A549 treated with Hydrocortisone at 1 μM for 4 hours (cell line): ENCODE results near the gene PTGDS. TPM values are rescaled to one million over a fixed set of nuclear protein-coding genes. Genes with fewer than 3 reads are reported as not detected.

Experiments
- total RNA-seq: library from RNA; stranded (reverse); fragments of 200-300 nt; extraction: Qiagen RNA extraction; gene quantifications from 5 replicates; pipeline ENCODE4 v1.2.3, GENCODE V29; 2022

PTGDS gene
- 0.55 to 0.77 TPM (median 0.67 TPM) in 5 replicates for total RNA-seq

DNA sequence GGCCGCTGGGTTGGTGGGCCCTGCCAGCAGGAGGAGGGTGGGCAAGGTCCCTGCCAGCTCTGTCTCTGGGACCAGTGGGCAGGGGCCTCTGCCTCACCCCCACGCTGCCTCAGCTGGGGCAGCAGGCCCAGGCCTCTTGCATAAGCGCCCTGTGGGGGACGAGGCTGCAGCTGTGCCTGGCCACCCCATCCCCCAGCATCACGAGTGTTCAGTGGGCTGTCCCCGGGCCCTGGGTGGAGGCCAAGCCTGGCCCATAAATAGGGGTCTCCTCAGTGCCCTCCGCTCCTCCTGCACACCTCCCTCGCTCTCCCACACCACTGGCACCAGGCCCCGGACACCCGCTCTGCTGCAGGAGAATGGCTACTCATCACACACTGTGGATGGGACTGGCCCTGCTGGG is at the start of gene PTGDS:
PTGDS (plus strand) TSS at position 282 of the 400 bp plus-strand sequence; CDS start at position 357, 75 bp downstream.

DNA sequence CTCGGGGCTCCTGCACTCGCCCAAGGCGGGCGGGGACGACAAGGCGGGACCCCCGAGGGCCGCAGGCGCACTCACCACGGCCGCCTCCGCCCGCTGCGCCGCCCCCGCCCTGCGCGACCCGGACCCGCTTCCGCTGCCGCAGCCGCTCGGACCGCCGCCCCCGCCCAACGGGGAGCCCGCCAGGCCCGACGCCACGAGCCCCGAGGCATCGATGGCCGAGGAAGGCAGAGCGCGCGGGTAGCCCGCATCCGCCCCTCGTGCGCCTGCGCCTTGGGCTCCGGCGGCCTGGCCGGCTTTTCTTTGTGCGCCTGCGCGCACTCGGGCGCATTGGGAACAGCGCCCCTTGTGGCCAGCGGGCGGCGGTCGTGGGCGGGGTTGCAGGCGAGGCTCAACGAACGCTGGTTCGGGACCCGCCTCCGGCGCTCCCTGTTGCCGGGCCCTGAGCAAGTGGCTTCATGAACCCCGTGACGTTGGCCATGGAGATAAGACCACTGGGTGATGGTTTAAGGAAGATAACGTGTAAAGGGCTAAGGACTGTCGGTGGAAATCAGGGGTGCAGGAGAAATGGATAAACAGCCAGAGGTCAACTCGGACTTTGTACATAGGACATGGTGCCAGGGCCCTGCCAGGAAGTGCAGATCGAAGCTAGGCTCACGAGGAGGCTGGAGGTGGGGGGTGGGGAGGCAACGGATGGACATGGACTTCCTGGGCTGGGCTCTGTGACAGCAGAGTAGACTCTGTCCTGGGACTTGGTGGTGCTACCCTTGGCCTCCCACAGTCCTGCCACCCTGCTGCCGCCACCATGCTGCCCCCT is 32.6 kb upstream of the PTGDS start, which contains the start of the genes C8G and FBXW5:
C8G (plus strand) TSS at position 725 of the 814 bp plus-strand sequence; CDS start at position 803, 78 bp downstream.
FBXW5 (minus strand) TSS at position 220 of the 814 bp plus-strand sequence. CDS start 655 bp downstream, outside the sequence.

DNA sequence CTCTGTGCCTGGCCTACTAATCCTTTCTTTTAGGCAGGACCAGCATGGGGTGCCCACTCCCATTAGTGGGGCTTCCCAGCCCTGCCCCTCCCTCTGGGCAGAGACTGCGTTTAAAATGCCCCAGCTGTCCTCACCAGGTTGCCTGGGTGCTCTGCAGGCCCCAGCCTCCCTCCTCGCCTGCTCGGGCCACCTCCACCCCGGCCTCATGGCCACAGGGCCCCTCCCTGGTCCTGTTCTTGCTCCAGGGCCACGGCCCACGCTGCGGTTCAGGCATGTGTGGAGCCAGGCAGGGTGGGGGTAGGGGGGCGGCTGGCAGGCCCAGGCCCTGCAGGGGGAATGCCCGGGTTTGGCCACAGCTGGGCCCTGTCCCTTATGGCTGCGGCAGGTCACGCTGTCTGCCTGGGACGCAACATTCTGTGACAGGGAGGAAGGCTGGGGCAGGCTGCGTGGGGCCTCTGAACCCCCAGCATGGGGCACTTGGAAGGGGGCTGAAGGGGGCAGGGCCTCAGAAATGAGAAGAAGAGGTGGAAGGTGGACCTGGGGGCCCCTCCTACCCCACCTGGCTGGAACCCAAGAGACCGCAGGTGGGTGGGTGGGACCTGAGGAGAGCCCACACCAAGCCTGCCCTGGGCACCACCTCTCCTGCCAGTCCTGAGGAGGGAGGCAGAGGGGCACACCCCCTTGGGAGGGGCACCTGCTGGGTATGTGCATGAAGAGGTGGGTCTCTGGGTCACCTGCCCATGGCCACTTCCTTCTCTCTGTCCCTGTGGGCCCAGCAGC is 25.6 kb upstream of the PTGDS start, which contains the start of gene LCN12:
LCN12 (plus strand) TSS at position 733 of the 780 bp plus-strand sequence. CDS start 55 bp downstream, outside the sequence.

DNA sequence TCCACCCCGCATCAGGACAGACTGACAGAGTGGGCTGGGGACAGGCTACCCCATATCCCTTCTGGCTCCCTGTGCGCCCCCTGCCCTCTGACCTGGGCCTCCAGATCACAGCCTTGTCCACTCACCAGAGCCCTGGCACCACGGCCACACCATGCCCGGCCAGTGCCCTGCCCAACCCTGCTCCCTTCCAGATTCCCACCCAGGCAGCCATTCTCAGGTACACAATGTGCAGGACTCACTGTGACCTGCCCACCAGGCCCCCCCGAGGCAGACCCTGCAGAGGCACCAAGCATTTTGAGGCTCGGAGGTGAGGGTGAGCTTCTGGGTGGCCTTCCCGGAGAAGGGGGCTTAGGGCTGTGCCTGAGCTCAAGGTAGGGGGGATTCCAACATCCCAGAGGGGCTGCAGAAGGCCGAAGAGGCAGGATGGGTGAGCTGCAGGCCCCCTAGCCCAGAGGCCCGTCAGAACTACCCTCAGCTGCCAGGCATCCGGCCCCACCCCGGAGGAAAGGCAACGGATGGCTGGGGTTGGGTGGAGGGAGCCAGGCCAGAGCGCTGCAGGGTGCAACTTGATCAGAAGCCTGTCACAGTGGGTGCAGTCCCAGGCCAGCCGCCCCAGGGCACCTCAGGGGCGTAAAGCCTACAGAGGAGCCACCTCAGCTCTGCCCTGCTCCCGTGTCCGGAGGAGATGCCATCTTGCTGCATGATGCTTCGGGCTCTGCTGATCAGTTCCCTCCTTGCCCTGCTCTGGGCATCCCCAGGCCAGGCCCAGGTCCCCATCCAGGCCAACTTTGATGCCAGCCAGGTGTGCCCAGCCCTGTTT is 5.1 kb downstream of the PTGDS start, which contains the start of gene LCNL1:
LCNL1 (plus strand) TSS at position 762 of the 820 bp plus-strand sequence. CDS start 594 bp downstream, outside the sequence.

DNA sequence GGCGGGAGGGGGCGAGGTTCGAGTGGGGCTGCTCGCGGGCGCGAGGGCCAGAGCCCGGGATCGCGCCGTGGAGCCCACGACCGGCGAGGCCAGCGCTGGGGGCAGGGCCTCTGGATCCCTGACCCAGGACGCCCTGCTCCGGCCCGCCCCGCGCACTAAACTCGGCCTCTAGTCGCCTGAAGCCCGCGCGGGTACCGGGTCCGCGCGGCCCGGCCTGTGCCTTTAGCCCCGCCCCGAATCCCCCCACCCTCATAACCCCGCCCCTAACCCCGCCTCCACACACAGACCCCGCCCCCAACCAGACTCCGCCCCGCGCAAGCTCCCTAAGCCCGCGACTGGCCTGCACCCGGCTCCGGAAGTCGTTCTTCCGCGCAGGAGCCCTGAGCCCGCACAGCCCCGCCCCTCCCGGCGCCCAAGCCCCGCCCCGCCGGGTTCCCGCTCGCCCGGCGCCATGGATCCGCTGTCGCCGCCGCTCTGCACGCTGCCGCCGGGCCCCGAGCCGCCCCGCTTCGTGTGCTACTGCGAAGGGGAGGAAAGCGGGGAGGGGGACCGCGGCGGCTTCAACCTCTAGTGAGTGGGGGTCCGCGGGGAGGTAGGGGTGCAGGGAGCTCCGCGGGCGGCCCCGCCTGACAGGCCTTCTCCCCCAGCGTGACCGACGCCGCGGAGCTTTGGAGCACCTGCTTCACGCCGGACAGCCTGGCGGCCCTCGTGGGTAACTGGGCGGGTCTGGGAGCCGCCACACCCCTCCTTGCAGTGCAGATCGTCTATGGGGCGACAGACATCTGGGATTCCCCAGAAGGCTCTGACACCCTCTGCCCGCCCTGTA is 14.9 kb downstream of the PTGDS start, which contains the start of gene PAXX:
PAXX (plus strand) TSS at position 430 of the 826 bp plus-strand sequence; CDS start at position 452, 22 bp downstream.

DNA sequence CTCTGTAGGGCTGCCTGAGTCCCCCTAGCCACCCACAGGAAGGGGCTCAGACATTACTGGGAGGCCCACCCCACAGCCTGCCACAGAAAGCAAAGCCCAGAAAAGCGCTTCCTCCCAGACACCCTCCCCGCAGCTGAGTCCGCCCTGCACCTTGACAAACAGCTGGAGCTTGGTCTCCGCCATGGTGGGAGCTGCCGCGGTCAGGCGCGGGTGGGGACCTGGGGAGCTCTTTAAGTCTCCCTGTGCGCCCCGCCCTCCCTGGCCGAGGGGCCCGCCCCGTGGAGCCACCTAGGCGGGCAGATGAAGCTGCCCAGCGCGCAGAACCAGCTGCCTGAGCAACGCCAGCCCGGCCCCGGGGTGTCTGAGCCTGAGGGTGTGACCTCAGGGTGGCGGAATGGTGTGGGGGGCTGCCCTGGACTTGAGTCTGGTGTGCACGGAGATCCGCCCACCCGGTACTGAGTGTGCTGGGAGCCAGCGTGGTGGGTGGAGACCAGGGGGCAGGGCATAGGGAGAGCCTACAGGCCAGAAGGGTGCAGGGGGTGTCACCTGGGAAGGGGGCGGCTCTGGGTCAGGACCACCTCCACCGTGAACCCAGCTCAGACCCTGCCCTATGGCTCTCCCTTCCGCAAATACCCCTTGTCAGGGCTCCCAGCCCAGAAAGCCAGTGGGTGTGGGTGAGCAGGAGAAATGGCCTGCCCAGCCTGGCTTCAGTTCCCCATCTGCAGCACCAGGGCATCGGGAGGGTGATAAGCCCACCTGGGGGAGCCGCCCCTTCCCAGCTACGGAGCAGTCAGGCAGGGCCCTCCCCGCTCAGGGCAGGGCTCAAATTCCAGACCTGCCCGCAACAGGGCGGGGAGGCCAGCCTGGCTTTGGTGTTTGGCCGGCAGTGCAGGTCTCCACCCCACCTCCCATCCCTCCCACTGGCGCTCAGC is 19.3 kb downstream of the PTGDS start, which contains the start of gene CLIC3:
CLIC3 (minus strand) TSS at position 208 of the 932 bp plus-strand sequence; CDS start at position 183, 25 bp downstream.

DNA sequence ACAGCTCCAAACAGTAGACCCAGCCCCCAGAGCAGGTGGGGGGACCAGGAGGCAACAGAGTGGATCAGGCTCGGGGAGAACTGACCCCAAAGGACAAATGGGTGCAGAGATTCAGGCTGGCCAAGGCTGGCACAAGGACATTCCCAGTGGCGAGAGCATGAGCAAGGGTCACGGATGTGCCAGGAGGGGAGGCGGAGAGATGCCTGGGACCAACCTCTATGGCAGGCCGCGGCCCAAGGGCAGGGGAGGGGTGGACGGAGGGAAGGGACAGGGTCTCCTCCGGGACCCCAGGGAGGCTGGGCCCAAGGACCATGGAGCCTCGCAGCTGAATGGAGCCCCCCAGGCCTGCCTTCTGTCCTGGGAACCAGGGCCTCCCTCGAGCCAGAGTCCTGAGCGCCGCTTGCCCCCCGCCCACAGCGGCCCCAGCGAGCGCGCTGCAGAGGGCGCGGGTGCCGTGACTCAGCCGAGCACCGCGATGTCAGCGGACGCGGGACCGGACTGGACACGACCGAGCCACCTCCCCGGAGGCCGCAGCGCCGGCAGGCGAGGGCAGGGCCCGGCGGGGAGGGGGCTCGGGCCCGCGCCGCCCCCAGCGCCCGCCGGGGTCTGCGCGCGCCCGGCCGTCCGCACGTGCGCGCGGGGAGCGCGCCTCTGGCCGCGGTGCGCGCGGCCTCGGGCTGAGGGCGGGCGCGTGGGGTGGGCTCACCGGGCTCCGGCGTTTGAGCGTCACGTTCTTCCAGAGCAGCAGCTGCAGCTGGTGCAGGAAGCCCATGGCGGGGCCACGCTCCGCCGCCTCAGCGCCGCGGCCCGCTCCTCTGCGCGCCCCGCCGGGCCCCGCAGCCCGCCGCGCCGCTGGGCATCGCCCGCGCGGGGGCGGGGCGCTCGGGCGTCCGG is 50.3 kb downstream of the PTGDS start, which contains the start of gene ABCA2:
ABCA2 (minus strand) TSS at position 869 of the 894 bp plus-strand sequence; CDS start at position 772, 97 bp downstream.

Other genes with a start within 250 kb of the PTGDS start
- not detected in 5 replicates for gene LCN10, start 234.6 kb upstream of the PTGDS start, total RNA-seq
- not detected in 5 replicates for gene LCN6, start 229.0 kb upstream of the PTGDS start, total RNA-seq
- not detected in 5 replicates for gene LCN8, start 219.3 kb upstream of the PTGDS start, total RNA-seq
- 0.03 to 0.13 TPM in 2 of 5 replicates, not detected in the others for gene LCN15, start 213.0 kb upstream of the PTGDS start, total RNA-seq
- 60.3 to 79.3 TPM (median 78.5 TPM) in 5 replicates for gene TMEM141, start 186.2 kb upstream of the PTGDS start, total RNA-seq
- 0.18 to 0.63 TPM (median 0.44 TPM) in 5 replicates for gene CCDC183, start 181.2 kb upstream of the PTGDS start, total RNA-seq
- gene RABL6, start 169.6 kb upstream of the PTGDS start, total RNA-seq, result 67.0 to 82.1 TPM (median 78.1 TPM) in 5 replicates
- 3.4 to 4.3 TPM (median 4.0 TPM) in 5 replicates for gene AJM1, start 135.0 kb upstream of the PTGDS start, total RNA-seq
- 221 to 341 TPM (median 305 TPM) in 5 replicates for gene PHPT1, start 128.1 kb upstream of the PTGDS start, total RNA-seq
- 2.6 to 4.2 TPM (median 4.0 TPM) in 5 replicates for gene MAMDC4, start 125.2 kb upstream of the PTGDS start, total RNA-seq
- 387 to 521 TPM (median 446 TPM) in 5 replicates for gene EDF1, start 111.2 kb upstream of the PTGDS start, total RNA-seq
- gene TRAF2, start 91.0 kb upstream of the PTGDS start, total RNA-seq, result 43.3 to 61.4 TPM (median 48.8 TPM) in 5 replicates
- gene FBXW5, start 32.8 kb upstream of the PTGDS start, total RNA-seq, result 71.5 to 97.8 TPM (median 91.7 TPM) in 5 replicates
- gene C8G, start 32.3 kb upstream of the PTGDS start, total RNA-seq, result 0.62 to 1.7 TPM (median 1.2 TPM) in 5 replicates
- gene LCN12, start 25.2 kb upstream of the PTGDS start, total RNA-seq, result 0.46 to 1.6 TPM (median 1.2 TPM) in 5 replicates
- 0.08 to 0.16 TPM (median 0.13 TPM) in 5 replicates for gene LCNL1, start 5.5 kb downstream of the PTGDS start, total RNA-seq
- gene PAXX, start 14.9 kb downstream of the PTGDS start, total RNA-seq, result 46.7 to 85.5 TPM (median 74.2 TPM) in 5 replicates
- 2.3 to 5.7 TPM (median 4.6 TPM) in 5 replicates for gene CLIC3, start 19.1 kb downstream of the PTGDS start, total RNA-seq
- 22.8 to 26.7 TPM (median 24.4 TPM) in 5 replicates for gene ABCA2, start 50.7 kb downstream of the PTGDS start, total RNA-seq
- 0.05 to 0.08 TPM (median 0.06 TPM) in 4 of 5 replicates, not detected in the other for gene FUT7, start 54.6 kb downstream of the PTGDS start, total RNA-seq
- gene NPDC1, start 68.7 kb downstream of the PTGDS start, total RNA-seq, result 44.0 to 83.3 TPM (median 79.5 TPM) in 5 replicates
- 3.3 to 4.5 TPM (median 3.5 TPM) in 5 replicates for gene ENTPD2, start 76.6 kb downstream of the PTGDS start, total RNA-seq
- gene SAPCD2, start 93.1 kb downstream of the PTGDS start, total RNA-seq, result 17.6 to 24.7 TPM (median 21.7 TPM) in 5 replicates
- 10.8 to 13.9 TPM (median 11.0 TPM) in 5 replicates for gene UAP1L1, start 100.0 kb downstream of the PTGDS start, total RNA-seq
- gene MAN1B1, start 109.5 kb downstream of the PTGDS start, total RNA-seq, result 48.0 to 53.7 TPM (median 49.8 TPM) in 5 replicates
- gene DPP7, start 137.2 kb downstream of the PTGDS start, total RNA-seq, result 70.6 to 111 TPM (median 110 TPM) in 5 replicates
- gene GRIN1, start 161.7 kb downstream of the PTGDS start, total RNA-seq, result 0.22 to 0.66 TPM (median 0.45 TPM) in 5 replicates
- gene LRRC26, start 192.5 kb downstream of the PTGDS start, total RNA-seq, result 0.41 to 1.7 TPM (median 0.93 TPM) in 5 replicates
- not detected in 5 replicates for gene TMEM210, start 194.6 kb downstream of the PTGDS start, total RNA-seq
- gene ANAPC2, start 211.1 kb downstream of the PTGDS start, total RNA-seq, result 26.9 to 35.9 TPM (median 31.9 TPM) in 5 replicates
- 92.8 to 153 TPM (median 142 TPM) in 5 replicates for gene SSNA1, start 211.2 kb downstream of the PTGDS start, total RNA-seq
- gene TPRN, start 223.2 kb downstream of the PTGDS start, total RNA-seq, result 9.2 to 11.6 TPM (median 10.2 TPM) in 5 replicates
- 35.3 to 45.9 TPM (median 45.0 TPM) in 5 replicates for gene TMEM203, start 228.1 kb downstream of the PTGDS start, total RNA-seq
- gene NDOR1, start 228.2 kb downstream of the PTGDS start, total RNA-seq, result 14.8 to 16.5 TPM (median 15.2 TPM) in 5 replicates
- 1.2 to 1.9 TPM (median 1.7 TPM) in 5 replicates for gene RNF208, start 244.7 kb downstream of the PTGDS start, total RNA-seq
- 3.0 to 5.5 TPM (median 4.2 TPM) in 5 replicates for gene CYSRT1, start 247.7 kb downstream of the PTGDS start, total RNA-seq
- gene RNF224, start 250.0 kb downstream of the PTGDS start, total RNA-seq, result 0.07 to 0.24 TPM (median 0.14 TPM) in 5 replicates